HG03571 (cell line): ENCODE results near the gene SLC2A11.
A peak's percentile ranks its signal among the peaks of the same experiment; 100 is the strongest.
"Not testable (repeated sequence)": the region's sequence is repeated elsewhere in the genome, so short reads cannot be mapped to it uniquely, and the experiment has no call there.

Source experiments
- ATAC-seq: cut with Tn5 transposase; IDR thresholded peaks from one replicate; pipeline ENCODE4 v1.9.1; 2021; ENCODE audit not compliant: unreplicated experiment

Gene SLC2A11

GRCh38 chr22:23845265-23846080, 12.2 kb upstream of the SLC2A11 start:
- no peak for ATAC-seq

GRCh38 chr22:23846081-23846469, 11.6 kb upstream of the SLC2A11 start:
- ATAC-seq = no peak

- no peak for ATAC-seq
Observed at GRCh38 chr22:23847310-23847920, 10.3 kb upstream of the SLC2A11 start.

- no peak for ATAC-seq
Observed at GRCh38 chr22:23847991-23848864, 9.4 kb upstream of the SLC2A11 start.

GRCh38 chr22:23849009-23850006, 8.4 kb upstream of the SLC2A11 start:
- ATAC-seq = no peak

GRCh38 chr22:23850136-23850611, 7.5 kb upstream of the SLC2A11 start:
- peak; percentile 66 for ATAC-seq

- ATAC-seq = peak; percentile 24
Observed at GRCh38 chr22:23856721-23857605, 712 bp upstream of the SLC2A11 start.

- ATAC-seq = no peak
Observed at GRCh38 chr22:23858484-23858815, 775 bp downstream of the SLC2A11 start.

GRCh38 chr22:23859201-23859600, 1.5 kb downstream of the SLC2A11 start:
- ATAC-seq = no peak

- ATAC-seq = not testable (repeated sequence)
Observed at GRCh38 chr22:23860187-23860586, 2.5 kb downstream of the SLC2A11 start.

GRCh38 chr22:23862103-23862502, 4.4 kb downstream of the SLC2A11 start:
- ATAC-seq = no peak

GRCh38 chr22:23864499-23865154, 7.0 kb downstream of the SLC2A11 start:
- not testable (repeated sequence) for ATAC-seq

GRCh38 chr22:23868580-23868979, 10.9 kb downstream of the SLC2A11 start:
- no peak for ATAC-seq

GRCh38 chr22:23874871-23875270, 17.2 kb downstream of the SLC2A11 start:
- ATAC-seq = no peak

GRCh38 chr22:23875801-23876200, 18.1 kb downstream of the SLC2A11 start:
- ATAC-seq = no peak

- no peak for ATAC-seq
Observed at GRCh38 chr22:23877566-23877965, 19.9 kb downstream of the SLC2A11 start.

- no peak for ATAC-seq
Observed at GRCh38 chr22:23878219-23878618, 20.5 kb downstream of the SLC2A11 start.

- no peak for ATAC-seq
Observed at GRCh38 chr22:23882370-23882769, 24.7 kb downstream of the SLC2A11 start.

- no peak for ATAC-seq
Observed at GRCh38 chr22:23883658-23884057, 26.0 kb downstream of the SLC2A11 start.
